HG03571 (cell line): ENCODE data around the gene SOAT1.

Experiments
- ATAC-seq: cut with Tn5 transposase; IDR thresholded peaks from one replicate; pipeline ENCODE4 v1.9.1; 2021; ENCODE audit not compliant: unreplicated experiment

SOAT1 gene

DNA sequence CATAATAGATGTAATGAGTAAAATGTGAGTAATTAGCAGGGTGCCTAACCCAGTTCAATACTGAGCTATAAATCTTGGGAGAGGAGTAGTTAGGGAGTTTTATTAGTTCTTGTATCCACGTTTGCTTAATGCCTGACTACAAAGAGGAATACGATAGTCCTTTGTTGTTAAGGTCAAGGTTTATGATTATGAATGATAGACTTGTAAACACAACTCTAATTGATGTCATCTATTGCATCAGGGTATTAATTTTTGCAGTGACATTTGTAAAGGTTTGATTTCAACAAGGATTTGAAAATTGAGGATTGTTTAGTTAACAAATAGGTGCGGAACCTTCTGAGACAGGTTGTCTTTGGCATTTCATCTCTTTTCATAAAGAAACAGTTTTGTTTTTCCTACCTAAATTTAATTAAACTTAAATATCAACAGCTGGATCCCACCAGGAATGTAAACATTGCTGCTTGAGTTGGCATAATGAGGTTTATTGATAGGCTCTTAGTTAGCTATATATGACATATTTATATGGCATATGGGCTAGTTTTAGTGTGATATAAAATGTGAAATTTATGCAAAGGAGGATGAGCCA, 9.7 kb downstream of the SOAT1 start:
- no peak for ATAC-seq

DNA sequence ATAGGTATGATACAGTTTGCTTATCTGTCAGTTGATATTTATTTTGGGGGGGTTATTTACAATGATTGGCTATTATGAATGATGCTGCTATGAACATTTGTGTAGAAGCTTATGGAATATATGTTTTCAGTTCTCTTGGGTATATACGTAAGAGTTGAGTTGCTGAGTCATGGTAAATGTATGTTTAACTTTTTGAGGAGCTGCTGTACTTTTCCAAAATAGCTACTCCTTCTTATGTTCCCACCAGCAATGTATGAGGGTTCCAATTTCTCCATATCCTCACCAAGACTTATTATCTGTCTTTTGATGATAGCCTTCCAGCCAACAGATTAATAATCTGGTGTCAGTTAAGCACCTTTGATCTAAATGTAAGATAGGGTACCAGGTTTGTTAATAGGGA, 11.9 kb downstream of the SOAT1 start:
- no peak for ATAC-seq

DNA sequence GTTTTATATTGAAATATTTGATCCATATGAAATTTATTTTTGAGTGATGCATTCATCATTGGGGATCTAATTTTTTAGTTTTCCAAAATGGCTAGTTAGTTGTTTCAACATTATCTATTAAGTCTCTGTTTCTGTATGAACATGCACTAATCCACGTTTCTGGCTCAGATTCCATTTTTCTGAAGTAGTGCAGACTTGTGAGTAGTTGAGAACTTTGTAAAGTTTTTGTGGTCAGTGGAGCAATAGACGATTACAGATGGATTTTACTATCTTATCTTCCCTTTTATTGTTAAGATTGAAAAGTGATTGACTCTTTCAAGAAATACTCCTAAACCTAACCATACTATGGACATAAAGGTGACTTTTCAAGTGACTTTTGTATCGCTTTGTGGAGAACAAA, 16.7 kb downstream of the SOAT1 start:
- no peak for ATAC-seq

- ATAC-seq: no peak
Observed at GRCh38 chr1:179310721-179311120, 17.1 kb downstream of the SOAT1 start.

DNA sequence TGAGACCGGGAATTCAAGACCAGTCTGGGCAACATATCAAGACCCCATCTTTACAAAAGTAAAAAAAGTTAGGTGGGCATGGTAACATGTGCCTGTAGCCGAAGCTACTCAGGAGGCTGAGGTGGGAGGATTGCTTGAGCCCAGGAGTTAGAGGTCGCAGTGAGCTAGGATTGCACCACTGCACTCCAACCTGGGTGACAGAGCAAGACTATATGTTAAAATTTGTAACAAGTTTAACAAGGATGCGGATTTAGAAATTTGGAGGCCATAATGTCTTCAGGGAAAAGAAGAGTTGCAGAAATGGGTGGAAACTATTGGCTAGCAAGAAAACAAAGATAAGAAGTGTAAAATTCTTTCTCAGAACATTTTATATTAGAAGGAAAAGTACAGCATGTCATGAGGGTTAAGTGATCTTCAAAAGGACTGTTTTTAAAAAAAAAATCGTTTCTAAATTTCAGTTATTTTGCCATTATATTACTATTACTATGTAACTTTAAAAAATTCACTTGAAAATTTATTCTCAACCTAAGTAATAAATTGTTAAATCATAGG, 17.6 kb downstream of the SOAT1 start:
- no peak for ATAC-seq

- no peak for ATAC-seq
Observed at GRCh38 chr1:179313004-179313403, 19.4 kb downstream of the SOAT1 start.

DNA sequence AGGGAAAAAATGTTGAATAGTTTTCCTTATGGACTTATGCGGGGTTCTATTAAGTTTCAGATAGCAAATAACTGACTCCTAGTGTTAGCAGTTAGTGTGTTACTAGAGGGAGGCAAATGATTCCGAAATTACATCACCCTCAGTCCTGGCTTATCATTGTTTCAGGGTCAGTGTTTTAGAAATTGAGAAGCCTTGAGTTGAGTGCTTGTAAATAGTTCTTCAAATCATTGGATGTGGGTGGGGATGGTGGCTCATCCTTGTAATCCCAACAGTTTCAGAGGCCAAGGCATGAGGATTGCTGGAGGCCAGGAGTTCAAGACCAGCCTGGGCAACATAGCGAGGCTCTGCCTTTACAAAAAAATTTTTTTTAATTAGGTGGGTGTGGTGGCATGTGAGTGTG, 21.3 kb downstream of the SOAT1 start:
- no peak for ATAC-seq

- ATAC-seq: no peak
Observed at GRCh38 chr1:179318491-179318890, 24.9 kb downstream of the SOAT1 start.

GRCh38 chr1:179321533-179322216, 28.1 kb downstream of the SOAT1 start:
- ATAC-seq: no peak

DNA sequence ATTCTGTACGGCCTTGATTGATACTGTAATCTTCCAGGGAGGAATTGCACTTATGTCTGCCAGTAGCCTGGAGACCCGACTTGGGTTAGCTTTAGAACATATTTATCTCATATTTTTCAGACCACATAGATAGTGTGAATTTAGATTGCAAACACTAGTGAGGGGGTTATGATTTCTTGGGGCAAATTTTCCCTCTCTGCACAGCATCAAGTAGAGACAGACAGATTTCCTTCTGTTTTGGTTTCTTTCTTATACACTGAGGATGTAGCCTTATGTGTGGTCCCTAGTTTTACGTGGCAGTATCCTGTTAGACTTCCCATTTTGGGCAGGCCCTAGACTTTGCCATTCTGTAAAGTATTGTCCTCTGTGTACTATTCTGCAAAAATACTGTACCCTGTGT, 29.0 kb downstream of the SOAT1 start:
- ATAC-seq: no peak

DNA sequence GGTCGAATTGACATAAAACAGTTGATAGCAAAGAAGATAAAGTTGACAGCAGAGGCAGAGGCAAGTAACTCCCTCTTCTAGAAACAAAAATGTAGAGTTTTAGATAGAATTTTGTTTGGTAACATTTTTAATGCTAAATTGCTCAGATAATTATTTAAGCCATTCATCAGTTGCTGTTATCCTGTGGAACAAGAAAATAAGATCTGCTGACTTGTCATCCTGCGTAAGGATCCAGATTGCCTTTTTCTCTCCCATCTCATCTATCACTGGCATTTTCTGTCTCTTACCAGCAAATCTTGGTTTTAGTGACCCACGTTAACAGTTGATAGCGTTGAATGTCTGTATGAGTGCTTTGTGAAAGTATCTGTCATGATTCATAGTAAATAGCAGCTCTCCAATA, 29.8 kb downstream of the SOAT1 start:
- no peak for ATAC-seq

DNA sequence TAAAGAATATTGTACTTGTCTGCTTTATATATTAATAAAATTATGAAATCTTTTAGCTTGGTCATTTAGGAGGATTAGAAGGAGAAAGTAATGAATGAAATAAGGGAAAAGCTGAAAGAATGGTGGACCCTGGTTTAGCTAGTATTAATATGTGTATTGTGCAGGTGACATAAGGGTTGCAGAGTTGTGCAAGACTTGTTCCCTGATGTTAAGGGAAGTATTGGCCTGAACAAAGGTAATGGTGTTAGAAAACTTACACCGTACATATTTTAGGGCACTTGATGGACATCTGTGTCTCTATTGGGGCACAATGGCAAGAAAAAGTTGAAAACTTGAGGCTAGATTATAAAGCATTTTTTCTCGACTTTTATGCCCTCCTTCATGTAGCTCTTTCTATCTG, 32.2 kb downstream of the SOAT1 start:
- ATAC-seq: no peak

DNA sequence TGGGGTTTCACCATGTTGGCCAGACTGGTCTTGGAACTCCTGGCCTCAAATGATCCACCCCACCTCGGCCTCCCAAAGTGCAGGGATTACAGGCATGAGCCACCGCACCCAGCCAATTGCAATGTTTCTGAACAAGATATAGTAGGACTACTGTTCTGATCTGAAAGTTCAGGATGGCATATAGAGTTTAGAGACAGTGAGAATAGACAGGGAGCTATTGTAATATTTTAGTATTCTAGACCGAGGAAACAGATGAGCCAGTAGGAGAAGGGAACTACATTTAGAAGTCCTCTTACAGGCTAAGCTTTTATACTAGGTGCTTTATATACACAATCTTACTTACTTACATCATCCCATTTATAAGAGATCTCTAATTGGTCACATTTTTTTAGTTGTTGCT, 33.1 kb downstream of the SOAT1 start:
- ATAC-seq: no peak

GRCh38 chr1:179327196-179327595, 33.6 kb downstream of the SOAT1 start:
- ATAC-seq: no peak

GRCh38 chr1:179327679-179328078, 34.1 kb downstream of the SOAT1 start:
- no peak for ATAC-seq

- no peak for ATAC-seq
Observed at GRCh38 chr1:179329862-179330261, 36.3 kb downstream of the SOAT1 start.

- ATAC-seq: no peak
Observed at GRCh38 chr1:179334440-179334839, 40.8 kb downstream of the SOAT1 start.

GRCh38 chr1:179337288-179337687, 43.7 kb downstream of the SOAT1 start:
- ATAC-seq: no peak

DNA sequence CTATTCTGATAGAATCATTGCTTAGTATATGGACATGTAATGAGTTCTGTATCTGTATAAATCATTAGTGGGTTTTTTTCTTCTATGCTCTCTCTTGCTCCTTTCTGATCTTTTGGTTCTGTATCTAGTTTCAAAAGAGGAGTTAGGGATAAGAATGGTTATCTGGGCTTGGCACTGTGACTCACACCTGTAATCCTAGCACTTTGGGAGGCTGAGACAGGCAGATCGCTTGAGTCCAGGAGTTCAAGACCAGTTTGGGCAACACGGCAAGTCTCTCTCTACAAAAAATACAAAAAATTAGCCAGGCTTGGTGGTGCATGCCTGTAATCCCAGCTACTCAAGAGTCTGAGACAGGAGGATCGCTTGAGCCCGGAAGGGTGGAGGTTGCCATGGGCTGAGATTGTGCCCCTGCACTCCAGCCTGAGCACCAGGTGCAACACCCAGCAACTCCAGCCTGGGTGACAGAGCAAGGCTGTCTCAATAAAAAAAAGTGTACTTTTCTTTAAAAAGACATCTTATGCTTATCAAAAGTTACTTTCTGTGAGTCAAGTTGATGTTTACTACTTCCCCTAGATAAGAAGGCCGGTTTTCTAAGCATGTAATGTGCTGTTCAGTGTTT, 44.5 kb downstream of the SOAT1 start:
- no peak for ATAC-seq

DNA sequence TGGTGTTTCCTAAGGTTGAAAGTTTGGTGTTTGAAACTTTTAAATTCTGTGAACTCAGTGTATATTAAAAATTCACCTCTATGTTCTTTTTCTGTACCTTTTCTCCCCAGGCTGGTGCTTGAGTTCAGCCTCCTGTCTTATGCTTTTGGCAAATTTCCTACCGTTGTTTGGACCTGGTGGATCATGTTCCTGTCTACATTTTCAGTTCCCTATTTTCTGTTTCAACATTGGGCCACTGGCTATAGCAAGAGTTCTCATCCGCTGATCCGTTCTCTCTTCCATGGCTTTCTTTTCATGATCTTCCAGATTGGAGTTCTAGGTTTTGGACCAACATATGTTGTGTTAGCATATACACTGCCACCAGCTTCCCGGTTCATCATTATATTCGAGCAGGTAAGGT, 47.3 kb downstream of the SOAT1 start:
- no peak for ATAC-seq

DNA sequence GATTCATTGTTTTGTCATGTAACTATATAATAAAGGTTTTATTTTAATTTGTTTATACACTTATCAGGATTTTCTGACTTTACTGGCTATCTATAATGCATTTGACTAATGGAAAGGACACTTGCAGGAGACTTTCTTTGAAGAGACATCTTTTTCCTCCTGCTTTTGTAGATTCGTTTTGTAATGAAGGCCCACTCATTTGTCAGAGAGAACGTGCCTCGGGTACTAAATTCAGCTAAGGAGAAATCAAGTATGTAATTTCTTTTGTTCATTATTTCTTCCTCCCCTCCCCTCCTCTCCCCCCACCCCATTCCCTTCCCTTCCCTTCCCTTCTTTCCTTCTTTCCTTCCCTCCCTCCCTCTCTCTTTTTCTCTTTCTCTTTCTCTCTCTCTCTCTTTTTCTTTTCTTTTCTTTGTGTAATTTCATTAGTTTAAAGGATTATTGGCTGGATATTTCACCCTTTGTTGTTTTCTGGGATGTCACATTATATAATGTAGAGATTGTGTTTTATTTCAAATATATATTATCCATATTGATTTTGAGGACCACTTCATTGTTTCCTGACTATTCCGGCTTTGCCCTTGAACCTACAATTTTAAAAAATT, 48.4 kb downstream of the SOAT1 start:
- no peak for ATAC-seq
